EH (cell line): ENCODE measurements around the gene MED12.

Experiments used
- DNase-seq: peaks from one replicate; pipeline ENCODE4 v3.0.0-alpha.2; 2015; ENCODE audit warnings: low read depth

The MED12 gene

DNA sequence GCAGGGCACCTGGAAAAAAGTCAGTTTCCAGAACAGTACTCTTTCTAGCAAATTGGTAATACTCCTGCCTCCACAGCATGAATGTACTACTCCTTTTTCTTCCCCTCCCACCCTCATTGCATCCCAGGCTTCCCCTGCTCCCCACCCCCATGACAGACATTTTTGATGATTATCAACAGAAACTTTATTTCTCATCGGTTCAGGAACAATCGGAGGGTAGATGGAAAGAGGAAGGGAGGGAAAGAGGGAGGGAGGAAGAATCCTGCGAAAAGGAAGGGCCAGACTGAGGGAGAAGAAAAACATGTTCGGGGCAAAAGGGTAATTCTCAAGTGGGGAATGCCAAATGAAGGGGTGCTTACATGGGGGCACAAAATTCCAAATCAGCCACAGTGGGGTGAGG lies 11.2 kb upstream of the MED12 start:
- no peak for DNase-seq

DNA sequence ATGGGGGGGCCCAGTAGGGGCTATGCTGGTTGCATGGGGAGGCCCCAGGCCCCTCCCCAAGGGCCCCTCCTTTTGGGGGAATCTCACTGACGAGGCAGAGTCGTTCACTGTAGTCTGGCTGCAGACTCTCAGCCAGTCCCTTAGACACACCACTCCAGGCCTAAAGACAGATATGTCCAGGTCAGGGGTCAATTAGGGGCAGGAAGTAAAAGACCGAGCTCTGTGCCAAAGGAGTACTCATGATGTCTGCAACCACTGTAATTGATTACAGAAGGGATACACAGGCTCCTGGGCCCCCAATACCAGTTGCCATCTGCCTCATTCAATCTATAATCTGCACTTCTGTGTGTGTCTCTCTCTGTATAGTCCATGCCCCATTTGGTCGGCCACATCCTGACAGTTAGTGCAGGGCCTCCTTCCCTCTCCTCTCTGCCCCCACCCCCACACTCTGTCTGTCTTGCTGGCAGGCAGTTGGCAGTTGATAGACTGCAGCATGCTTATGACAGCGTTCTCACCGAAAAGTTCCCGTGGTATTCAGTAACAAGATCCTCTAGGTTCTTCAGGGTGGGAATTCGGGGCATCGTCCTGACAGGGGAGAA lies 10.5 kb upstream of the MED12 start:
- DNase-seq: no peak

DNA sequence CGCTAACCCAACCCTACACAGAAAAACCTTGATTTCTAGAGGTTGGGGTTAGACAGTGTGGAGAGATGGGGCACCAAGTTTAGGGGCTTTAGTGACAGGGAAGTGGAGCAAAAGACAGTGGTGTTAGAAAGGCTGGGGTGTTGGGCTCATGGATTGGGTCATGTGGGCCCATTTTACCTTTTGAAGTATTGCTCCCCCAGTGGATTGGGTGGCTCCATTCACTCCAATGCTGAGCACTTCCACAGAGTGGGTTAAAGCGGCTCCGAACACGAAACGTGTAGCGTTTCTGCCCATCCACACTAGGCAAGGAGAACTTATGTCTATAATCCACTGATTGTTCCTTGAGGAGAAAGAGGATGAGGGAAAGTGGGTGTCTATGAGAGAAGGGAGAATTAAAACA lies 9.3 kb upstream of the MED12 start:
- no peak for DNase-seq

DNA sequence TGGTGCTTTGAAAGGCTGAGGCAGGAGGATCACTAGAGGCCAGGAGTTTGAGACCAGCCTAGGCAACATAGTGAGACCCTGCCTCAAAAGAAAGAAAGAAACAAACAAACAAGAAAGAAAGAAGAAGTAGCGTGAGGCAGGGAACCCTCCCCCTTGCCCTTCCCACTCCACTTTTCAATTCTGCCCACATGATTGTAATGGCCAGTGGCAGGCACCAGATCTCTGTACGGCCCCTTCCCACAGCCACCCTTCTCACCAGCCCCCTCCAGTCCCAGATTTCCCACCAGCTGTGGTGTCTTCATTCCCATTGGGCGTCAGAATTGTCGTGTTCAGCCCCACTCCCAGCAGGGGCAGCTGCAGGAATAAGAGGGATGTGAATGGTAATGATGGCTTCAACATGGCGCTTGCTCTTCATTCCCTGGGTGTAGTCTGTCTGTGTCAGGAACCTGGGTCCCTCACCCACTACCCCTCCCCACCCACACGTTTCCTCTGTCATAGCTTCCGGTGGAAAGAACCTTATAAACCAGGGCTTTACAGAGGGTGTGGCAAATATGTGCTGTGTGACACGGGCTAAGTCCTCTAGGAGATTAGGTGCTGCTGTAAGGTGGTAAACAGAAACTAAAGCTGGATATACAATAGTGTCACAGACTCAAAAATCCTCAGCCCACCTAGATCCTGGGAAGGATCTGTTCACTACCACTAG lies 7.1 kb upstream of the MED12 start, which contains the start of gene IL2RG:
Gene IL2RG (minus strand): TSS at position 437 of the 703 bp plus-strand sequence. CDS start 38 bp downstream, at position 399.
- DNase-seq: no peak

DNA sequence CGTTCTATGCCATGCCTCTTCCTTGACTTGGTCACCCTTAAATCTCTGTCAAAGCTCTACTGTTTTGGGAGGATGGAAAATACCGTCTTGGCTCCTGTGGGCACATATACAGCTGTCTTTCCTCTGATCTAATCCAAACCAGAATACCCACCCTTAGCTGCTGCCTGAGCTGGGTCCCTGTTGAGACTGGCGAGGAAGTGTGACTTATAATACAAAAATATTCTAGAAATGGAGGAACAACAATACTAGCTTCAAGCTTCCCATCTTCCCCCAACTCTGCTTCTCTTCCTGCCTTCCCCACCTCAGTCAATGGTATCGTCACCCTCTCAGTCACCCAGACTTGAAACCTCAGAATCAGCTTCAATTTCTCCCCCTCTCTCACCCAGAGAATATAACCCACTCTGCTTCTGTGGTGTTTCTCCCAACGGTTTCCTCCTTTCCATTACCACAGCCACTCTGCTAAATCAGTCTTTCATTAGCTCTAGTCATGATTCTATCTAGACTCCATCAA lies 6.4 kb upstream of the MED12 start:
- no peak for DNase-seq

DNA sequence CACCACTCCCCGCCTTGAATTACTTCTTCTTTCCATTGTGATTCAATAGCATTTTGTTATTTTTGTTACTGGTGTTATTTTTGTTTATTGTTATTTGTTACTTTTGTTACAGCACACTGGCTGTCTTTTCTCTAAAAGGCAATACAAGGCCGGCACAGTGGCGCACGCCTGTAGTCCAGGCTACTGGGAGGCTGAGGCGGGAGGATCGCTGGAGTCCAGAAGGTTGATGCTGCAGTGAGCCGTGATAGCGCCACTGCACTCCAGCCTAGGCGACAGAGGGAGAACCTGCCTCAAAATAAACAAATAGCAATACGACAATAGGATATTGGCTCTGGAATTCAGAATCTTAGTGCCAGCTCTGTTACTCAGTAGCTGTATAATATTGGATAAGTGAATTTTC lies 1.0 kb upstream of the MED12 start:
- DNase-seq: no peak

DNA sequence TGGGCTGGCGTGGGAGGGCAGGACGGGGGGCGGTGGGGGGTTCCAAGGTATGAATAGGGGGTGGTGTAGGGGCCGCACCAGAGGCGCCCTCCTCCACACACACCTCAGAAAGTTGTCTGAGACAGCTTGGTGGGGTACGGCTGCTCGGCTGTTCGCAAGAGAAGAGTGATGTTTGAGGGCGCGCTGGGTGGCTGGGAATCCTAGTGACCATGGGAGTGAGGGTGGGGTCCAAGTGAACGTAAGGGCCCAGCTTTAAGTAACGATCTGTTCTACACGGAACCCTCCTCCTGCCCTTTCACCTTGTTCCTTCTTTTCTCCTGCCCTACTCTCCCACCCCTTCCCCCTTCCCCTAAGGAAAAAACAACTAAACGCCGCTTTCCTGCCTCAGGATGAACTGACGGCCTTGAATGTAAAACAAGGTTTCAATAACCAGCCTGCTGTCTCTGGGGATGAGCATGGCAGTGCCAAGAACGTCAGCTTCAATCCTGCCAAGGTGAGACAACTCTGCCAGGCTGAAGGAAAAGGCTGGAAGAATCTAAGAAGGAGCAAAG lies 664 bp downstream of the MED12 start:
- no peak for DNase-seq

DNA sequence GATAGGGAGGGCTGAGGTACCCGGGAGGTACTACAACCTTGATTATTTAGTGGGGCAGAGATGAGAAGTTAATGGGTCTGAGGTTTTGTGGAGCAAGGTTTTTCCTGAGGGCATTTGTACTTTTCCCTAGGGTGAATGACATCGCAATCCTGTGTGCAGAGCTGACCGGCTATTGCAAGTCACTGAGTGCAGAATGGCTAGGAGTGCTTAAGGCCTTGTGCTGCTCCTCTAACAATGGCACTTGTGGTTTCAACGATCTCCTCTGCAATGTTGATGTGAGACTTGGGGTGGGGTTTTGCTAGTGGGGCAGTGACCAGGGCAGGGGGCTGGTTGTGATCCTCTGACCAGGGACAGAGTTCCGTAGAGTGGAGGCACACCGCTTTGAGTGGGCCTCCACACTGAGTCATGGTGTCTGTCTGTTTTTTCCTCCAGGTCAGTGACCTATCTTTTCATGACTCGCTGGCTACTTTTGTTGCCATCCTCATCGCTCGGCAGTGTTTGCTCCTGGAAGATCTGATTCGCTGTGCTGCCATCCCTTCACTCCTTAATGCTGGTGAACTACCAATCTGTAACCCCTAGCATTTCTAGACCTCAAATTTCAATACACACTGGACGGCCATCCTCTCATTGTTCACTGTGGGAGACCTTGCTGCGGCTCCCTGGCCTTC lies 9.9 kb downstream of the MED12 start:
- peak; percentile 64 for DNase-seq

DNA sequence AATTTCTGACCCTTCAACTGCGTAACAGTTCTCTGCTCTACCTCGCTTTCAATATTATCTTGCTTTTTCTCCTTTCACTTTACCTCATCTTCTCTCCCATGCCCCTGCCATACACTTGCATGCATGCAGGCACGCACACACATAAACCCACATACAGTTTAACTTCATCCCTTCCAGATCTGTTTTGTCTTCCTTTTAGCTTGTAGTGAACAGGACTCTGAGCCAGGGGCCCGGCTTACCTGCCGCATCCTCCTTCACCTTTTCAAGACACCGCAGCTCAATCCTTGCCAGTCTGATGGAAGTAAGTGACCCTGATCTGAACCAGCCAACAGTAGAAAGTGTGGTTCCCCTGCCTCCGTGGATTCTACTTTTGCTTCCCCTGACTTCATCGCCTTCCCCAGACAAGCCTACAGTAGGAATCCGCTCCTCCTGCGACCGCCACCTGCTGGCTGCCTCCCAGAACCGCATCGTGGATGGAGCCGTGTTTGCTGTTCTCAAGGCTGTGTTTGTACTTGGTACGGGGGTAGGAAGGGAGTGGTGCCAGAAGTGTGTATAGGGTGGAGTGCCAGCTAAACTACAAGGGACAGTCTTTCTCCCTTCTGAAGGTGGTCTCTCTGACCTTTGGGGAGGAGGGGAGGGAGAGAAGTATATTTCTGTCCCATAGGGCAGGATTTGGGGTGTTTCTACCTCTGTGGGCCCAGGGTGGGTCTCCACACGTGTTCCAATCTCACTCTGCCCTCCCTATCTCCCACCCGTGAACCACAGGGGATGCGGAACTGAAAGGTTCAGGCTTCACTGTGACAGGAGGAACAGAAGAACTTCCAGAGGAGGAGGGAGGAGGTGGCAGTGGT lies 10.7 kb downstream of the MED12 start:
- DNase-seq: peak; percentile 65

DNA sequence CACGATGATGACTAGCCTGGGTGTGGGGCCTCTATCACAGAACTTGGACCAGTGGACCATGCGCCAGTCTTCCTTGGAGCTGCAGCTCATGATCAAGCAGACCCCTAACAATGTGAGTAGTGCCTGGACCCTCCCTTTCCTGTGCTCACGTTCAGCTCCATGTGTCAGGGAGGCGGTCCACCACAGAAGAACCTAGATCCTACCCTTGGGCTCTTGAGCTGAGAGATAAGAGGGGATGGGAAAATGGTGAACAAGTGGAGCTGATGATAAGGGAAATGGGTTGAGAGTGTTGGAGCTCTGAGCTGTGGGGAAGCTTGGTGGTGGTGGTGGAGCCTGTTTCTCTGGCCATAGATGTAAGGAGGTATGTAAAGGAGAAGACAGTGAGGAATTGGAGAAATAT lies 13.1 kb downstream of the MED12 start:
- no peak for DNase-seq

DNA sequence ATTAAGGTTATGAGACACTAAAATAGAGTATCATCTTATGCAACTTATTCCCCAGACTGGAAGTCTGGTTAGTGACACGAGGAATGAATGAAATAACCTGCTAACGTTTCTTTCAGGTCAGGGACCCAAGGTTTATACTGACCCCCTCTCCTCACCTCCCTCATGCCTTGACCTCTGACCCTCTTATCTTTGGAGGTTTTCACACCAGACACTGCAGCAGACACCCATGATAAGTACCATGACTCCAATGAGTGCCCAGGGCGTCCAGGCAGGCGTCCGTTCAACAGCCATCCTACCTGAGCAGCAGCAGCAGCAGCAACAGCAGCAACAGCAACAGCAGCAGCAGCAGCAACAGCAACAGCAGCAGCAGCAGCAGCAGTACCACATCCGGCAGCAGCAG lies 22.0 kb downstream of the MED12 start:
- no peak for DNase-seq

DNA sequence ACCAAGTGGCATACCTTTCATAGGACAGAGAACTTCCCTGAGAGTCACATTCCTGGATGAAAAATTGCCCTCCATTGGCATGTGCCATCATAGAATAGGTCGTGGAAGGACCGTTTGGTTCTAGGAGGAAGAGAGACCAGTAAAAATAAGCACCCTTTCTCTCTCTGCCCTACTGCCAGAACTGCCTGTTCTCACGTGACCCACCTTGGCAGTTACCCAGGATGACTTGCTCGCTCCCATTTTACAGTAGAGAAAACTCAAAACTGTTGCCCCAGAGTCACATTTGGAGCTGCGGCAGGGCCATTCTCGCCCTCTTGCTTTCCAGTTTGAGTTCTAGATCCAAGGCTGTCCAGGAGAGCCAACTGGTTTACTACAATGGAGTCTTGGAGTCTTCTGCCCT lies 25.1 kb downstream of the MED12 start:
- peak; percentile 44 for DNase-seq

DNA sequence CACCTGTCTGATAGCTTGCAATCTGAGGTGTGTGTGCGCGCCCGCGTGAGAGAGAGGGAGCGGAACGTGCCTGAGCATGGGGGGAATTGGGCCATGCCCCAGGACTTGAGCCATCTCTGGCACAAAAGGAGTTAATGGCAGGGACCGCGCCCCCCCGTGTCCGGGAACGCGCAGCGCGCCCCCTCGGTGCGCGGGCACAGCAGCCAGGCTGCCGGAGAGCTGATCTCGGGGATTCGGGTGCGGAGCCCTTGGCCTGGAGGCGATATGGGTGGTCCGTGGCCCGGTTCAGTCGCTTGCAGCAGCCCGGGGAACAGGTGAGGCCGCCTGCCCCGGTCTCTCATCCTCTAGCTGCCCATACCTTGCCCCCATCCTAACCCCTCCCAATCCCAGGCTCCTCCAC lies 26.3 kb downstream of the MED12 start, which contains the start of gene NLGN3:
Gene NLGN3 (plus strand): TSS at position 191 of the 400 bp plus-strand sequence. CDS start 2,909 bp downstream, outside the sequence.
- no peak for DNase-seq

DNA sequence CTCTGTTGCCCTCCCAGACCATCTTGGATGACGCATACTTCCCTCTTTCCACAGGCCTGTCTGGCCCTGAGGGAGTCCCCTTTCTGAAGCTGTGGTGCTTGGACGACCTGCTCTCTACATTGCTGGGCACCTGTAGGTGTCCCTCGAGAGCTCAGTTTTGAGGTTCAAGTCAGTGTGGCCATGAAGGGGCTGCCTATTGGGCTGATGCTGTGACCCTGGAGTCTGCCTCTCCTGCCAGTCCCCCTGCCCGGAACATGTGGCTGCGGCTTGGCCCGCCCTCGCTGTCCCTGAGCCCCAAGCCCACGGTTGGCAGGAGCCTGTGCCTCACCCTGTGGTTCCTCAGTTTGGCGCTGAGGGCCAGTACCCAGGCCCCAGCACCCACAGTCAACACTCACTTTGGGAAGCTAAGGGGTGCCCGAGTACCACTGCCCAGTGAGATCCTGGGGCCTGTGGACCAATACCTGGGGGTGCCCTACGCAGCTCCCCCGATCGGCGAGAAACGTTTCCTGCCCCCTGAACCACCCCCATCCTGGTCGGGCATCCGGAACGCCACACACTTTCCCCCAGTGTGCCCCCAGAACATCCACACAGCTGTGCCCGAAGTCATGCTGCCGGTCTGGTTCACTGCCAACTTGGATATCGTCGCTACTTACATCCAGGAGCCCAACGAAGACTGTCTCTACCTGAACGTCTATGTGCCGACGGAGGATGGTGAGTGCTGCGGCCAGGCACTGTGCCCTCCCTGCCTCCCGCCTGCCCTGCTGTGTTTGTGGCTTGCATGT lies 29.3 kb downstream of the MED12 start:
- no peak for DNase-seq

DNA sequence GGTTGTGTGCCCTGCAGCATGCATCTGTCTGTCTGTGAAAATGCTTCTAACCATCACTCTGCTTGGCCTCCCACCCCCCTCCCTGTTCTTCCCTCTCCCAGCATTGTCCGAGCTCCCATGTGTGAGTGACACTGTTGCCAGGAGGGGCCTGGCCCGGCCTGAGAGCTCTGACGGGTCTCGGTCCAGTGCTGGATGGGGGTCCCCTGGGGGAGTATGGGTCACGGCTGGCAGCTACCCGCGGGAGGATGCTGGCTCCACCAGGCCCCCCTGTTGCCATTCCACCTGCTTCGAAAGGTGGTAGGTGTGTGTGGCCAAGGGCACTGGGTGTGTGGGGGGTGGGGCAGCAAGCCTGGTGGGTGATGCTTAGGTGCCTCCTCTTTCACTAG lies 29.9 kb downstream of the MED12 start:
- no peak for DNase-seq

DNA sequence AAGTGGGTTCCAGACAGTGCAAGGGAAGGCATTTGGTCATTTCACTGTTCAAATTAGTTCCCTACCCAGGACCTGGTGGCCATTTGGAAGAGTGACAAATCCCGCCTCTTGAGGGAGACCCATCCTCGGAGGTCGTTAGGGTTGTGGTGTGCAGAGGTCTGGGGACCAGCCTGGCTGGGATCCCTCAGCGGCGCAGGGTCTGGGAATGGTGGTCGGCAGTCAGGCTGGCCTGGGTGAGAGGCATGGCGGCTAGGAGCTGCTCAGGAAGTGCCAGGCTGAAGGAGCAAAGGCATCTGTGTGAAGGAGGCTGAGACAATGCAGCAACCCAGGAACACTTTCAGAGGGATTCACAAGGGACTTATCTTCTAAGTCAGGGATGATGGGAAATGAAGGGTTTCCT lies 33.0 kb downstream of the MED12 start:
- DNase-seq: no peak

DNA sequence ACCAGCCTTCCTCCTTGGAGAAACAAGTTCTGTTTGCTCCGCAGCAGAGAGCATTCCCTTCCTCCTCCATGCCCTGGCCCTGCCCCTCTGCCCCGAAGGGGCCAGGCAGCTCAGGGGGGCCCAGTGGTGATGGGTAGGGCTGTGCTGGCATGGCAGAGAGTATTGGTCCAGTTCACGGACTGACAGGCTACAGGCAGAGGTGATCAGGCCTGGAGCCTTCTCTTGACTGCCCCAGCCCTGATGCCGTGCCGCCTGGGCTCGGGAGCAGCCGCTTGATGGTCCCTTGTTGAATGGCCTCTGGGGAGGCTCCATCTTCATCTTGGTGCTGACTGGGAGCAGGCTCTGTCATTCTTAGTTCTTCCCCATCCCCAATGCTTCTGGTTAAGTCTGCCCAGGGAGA lies 35.8 kb downstream of the MED12 start:
- no peak for DNase-seq

DNA sequence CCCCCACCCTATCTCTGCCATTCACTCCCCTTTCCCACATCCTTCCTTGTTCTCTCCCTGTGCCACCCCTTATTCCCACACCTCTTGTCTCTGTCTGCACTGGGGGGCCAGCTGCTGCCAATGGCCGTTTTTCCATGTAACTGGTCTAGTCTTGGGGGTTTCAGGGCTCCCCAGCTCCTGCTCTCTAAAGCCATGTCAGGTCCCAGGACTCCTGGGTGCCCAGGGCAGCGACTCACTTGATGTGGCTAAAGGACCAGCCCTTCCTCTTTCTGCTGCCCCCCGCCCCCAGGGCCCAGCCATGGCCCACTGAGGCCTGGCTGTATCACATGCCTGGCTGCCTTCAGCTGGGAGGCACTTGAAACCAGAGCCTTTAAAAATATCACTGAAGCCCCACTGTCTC lies 36.2 kb downstream of the MED12 start:
- DNase-seq: no peak

DNA sequence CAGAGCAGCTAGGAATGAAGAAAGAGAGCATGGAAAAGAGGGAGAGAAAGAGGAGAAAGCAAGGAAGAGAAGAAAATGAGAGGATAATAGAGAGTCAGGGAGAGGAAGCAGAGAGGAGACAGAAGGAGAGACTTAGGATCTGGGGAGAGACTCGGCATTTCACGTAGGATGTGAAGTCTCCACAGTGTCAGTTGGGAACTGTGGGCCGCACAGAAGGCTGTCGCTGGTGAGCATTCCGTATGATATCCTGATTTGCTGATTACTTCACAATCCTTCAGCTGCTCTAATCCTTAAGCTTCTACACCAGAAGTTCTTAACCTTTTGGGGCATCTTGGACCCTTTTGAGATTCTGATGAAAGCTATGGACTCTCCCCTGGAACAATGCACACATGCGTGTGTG lies 40.2 kb downstream of the MED12 start:
- no peak for DNase-seq

DNA sequence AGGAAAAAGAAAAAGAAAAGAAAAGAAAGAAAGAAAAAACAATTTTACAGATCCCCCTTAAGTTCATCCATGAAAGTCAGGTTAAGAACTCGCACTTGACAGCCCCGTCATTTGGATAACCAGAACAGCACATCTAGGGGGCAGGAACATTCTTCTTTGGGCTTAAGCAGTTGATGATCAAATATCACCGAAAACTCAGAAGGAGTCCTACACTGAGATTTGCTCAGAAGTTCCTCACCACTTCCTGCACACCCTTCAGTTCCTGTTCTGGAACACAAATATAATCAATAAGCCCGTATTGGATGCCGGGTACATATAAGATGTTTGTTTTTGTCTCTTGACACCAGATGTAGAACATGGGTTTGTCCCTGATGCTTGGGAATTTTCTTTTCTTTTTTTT lies 40.9 kb downstream of the MED12 start:
- DNase-seq: no peak

DNA sequence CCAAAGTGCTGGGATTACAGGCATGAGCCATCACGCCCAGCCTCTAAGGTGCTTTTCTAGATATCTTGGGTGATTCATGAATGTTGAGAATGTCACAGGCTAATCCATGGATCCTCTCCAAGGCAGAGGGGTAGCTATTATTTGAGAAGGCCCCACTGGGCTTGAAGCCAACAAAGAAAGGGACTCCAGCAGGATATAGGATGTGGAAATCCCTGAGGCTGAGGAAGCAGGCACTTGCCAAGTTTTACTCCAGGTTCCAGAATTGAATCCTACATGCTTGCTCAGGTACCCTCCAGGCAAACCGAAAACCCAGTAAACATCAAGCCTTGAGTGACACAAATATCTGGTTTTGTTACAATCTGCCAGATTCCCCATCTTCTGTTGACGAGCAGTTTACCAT lies 42.1 kb downstream of the MED12 start:
- DNase-seq: no peak
